ENCODE measurements around the gene RET. TPM values are rescaled to one million over a fixed set of nuclear protein-coding genes. Genes with fewer than 3 reads are reported as not detected.

RET gene
- total RNA-seq, 2 donors from 2014 or later, result 1.2 to 3.5 TPM

DNA sequence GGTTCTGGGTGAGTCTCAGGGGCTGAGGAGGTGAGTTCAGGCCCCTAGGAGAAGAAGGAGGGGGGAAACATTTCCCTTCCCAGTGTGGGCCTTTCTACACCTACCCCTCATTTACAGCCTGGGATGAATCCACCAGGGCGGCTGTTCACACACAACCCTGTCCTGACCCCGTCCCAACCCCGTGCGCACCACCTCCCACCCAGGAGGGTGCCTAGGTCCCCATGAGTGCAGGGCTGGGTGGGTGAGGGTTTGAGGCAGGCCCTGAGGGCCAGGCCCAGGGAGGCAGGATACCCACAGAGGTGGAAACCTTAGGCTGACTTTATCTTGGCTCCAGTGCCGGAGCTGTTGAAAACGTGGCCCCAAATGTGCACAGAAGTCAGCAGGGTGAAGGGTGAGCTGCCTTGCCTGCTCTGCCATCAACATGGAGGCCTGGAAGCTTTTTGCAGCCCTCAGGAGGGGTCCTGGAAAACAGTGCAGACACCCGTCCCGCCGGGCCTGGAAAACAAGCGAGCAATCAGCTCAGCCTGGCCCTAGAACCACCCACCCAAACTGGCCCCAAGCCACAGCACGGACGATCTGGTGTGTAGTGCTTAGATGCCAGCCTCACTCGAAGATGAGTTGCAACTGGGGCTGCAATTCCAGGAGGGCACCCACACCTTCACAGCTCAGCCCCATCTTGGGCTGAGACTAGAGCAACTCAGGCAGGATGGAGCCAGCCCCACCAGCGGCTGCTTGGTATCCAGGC lies 9.3 kb upstream of the RET start:
- H3K4me1 Mint-ChIP-seq, result peaks cover 5% of the 10 kb centered on the region
- H3K4me3 Mint-ChIP-seq, result no peak overlapping the region
- no peak overlapping the region for H3K9ac ChIP-seq (ENCODE audit: extremely low read depth, low read length, poor library complexity, severe bottlenecking)
- TF ChIP-seq, protein P1, sequence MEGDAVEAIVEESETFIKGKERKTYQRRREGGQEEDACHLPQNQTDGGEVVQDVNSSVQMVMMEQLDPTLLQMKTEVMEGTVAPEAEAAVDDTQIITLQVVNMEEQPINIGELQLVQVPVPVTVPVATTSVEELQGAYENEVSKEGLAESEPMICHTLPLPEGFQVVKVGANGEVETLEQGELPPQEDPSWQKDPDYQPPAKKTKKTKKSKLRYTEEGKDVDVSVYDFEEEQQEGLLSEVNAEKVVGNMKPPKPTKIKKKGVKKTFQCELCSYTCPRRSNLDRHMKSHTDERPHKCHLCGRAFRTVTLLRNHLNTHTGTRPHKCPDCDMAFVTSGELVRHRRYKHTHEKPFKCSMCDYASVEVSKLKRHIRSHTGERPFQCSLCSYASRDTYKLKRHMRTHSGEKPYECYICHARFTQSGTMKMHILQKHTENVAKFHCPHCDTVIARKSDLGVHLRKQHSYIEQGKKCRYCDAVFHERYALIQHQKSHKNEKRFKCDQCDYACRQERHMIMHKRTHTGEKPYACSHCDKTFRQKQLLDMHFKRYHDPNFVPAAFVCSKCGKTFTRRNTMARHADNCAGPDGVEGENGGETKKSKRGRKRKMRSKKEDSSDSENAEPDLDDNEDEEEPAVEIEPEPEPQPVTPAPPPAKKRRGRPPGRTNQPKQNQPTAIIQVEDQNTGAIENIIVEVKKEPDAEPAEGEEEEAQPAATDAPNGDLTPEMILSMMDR (conservative IDR thresholded peaks at IDR 0.05), result no peak
- peaks cover under 1% of the 10 kb centered on the region for H3K27me3 Mint-ChIP-seq (ENCODE audit: insufficient read depth)
- no peak overlapping the region for H3K27ac Mint-ChIP-seq
- WGBS, 2 experiments (ENCODE audit: insufficient coverage in 1 of 2, insufficient read length in 1 of 2), result 88% methylated on average over 10 to 14 of the region's 14 CpGs
- DNase-seq, result no peak
- no peak overlapping the region for H3K4me3 ChIP-seq (ENCODE audit: low read length)
- no peaks in the 10 kb centered on the region for H3K36me3 Mint-ChIP-seq (ENCODE audit: low read depth)
- no peaks in the 10 kb centered on the region for H3K27me3 ChIP-seq (ENCODE audit: control insufficient read depth, insufficient read depth, low read length, poor library complexity, severe bottlenecking)
- no peaks in the 10 kb centered on the region for H3K9me3 ChIP-seq (ENCODE audit: control insufficient read depth, low read length)
- no peaks in the 10 kb centered on the region for H3K4me1 ChIP-seq (ENCODE audit: control insufficient read depth, insufficient read depth, low read length)
- no peak overlapping the region for H3K27ac ChIP-seq (ENCODE audit: low read depth, low read length)
- no peaks in the 10 kb centered on the region for H3K9me3 Mint-ChIP-seq
- H3K36me3 ChIP-seq (ENCODE audit: control insufficient read depth, insufficient read depth, low read length), result no peaks in the 10 kb centered on the region

DNA sequence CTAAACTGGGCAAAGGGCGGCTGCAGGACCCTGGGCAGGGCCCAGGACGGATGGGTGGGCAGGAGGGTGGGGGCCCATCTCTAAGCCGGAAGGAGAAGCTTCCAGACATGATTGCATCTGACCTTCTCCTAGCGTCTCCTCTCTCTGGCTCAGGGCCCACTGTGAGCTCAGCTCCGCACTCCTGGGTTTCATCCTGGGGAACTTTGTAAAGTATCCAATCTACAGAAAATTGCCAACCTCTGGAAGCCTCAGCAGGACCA lies 8.8 kb upstream of the RET start:
- Histone ChIP-seq H3K36me3 (ENCODE audit: control insufficient read depth, insufficient read depth, low read length) (no peaks in the 10 kb centered on the region), H3K4me1 (ENCODE audit: control insufficient read depth, insufficient read depth, low read length) (no peaks in the 10 kb centered on the region), H3K4me3 (ENCODE audit: low read length) (no peak overlapping the region), H3K27me3 (ENCODE audit: control insufficient read depth, insufficient read depth, low read length, poor library complexity, severe bottlenecking) (no peaks in the 10 kb centered on the region), H3K27ac (ENCODE audit: low read depth, low read length) (no peak overlapping the region), H3K9me3 (ENCODE audit: control insufficient read depth, low read length) (no peaks in the 10 kb centered on the region), H3K9ac (ENCODE audit: extremely low read depth, low read length, poor library complexity, severe bottlenecking) (no peak overlapping the region)
- no peak overlapping the region for H3K27ac Mint-ChIP-seq
- TF ChIP-seq, protein P1 (conservative IDR thresholded peaks at IDR 0.05), result no peak
- peaks cover 4% of the 10 kb centered on the region for H3K27me3 Mint-ChIP-seq (ENCODE audit: insufficient read depth)
- H3K4me3 Mint-ChIP-seq, result no peak overlapping the region
- no peaks in the 10 kb centered on the region for H3K9me3 Mint-ChIP-seq
- no peaks in the 10 kb centered on the region for H3K36me3 Mint-ChIP-seq (ENCODE audit: low read depth)
- 93 to 94% methylated on average over 5 of the region's 5 CpGs for WGBS, 2 experiments (ENCODE audit: insufficient coverage in 1 of 2, insufficient read length in 1 of 2)
- H3K4me1 Mint-ChIP-seq, result peaks cover 5% of the 10 kb centered on the region
- no peak for DNase-seq

DNA sequence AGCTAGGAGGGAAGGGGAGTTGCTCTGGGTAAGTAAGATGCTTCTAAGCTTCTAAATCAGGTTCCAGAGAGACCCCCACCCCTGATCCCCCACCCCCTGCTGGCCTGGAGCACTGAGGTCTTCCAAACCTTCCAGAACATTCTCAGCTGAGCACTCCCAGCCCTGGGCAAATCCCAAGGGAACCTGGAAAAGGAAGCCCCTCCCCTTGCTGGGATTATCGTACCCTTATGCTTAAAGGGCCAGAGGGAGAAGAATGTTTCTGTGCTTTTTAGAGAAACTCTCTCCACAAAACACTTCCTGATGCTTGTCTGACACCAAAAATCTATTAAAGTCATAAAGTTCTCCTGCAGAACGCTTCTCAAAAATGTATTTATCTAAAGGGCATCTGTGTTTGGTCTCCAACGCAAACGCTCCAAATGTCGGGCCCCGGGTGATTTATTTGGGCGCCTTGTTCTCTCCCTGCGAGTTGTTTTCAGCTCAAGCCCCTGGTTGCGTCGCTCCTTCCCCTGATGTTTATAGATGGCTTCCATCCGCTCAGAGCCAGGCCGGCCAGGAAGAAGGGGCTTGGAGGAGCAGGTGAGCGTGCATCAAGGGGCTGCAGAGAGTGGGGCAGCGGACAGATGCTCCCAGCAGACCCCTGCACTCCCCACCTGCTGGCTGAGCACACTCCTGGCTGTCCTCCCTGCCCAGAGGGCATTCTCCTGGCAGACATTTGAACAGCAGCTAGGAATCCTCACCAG lies 8.2 kb upstream of the RET start:
- TF ChIP-seq, protein P1 (conservative IDR thresholded peaks at IDR 0.05), result no peak
- no peak for DNase-seq
- no peaks in the 10 kb centered on the region for H3K36me3 ChIP-seq (ENCODE audit: control insufficient read depth, insufficient read depth, low read length)
- peaks cover 4% of the 10 kb centered on the region for H3K4me1 Mint-ChIP-seq
- no peaks in the 10 kb centered on the region for H3K36me3 Mint-ChIP-seq (ENCODE audit: low read depth)
- peaks cover 2% of the 10 kb centered on the region for H3K27me3 ChIP-seq (ENCODE audit: control insufficient read depth, insufficient read depth, low read length, poor library complexity, severe bottlenecking)
- no peak overlapping the region for H3K9ac ChIP-seq (ENCODE audit: extremely low read depth, low read length, poor library complexity, severe bottlenecking)
- H3K27ac ChIP-seq (ENCODE audit: low read depth, low read length), result no peak overlapping the region
- H3K27me3 Mint-ChIP-seq (ENCODE audit: insufficient read depth), result peaks cover 7% of the 10 kb centered on the region
- 90 to 95% methylated on average over 8 to 14 of the region's 14 CpGs for WGBS, 2 experiments (ENCODE audit: insufficient coverage in 1 of 2, insufficient read length in 1 of 2)
- H3K9me3 ChIP-seq (ENCODE audit: control insufficient read depth, low read length), result no peaks in the 10 kb centered on the region
- H3K27ac Mint-ChIP-seq, result no peak overlapping the region
- no peaks in the 10 kb centered on the region for H3K9me3 Mint-ChIP-seq
- H3K4me3 Mint-ChIP-seq, result no peak overlapping the region
- no peaks in the 10 kb centered on the region for H3K4me1 ChIP-seq (ENCODE audit: control insufficient read depth, insufficient read depth, low read length)
- no peak overlapping the region for H3K4me3 ChIP-seq (ENCODE audit: low read length)
